Fibroblast of lung (primary cell): ENCODE measurements around the gene SRPK2. TPM values are rescaled to one million over a fixed set of nuclear protein-coding genes. Genes with fewer than 3 reads are reported as not detected.

Experiments used
- DNase-seq, 2 donors: peaks; one replicate each; pipeline versions ENCODE4 v3.0.0 to v3.0.0-alpha.2; 2010; ENCODE audit warnings: low read depth in 2 of 2
- H2AFZ ChIP-seq: 2 replicates; pipeline ENCODE4 v1.5.1; 2012; ENCODE audit warnings: low read length, control low read depth, inconsistent platforms
- H3K27ac ChIP-seq: 2 replicates; pipeline ENCODE4 v1.5.1; 2011; ENCODE audit warnings: low read length, control low read depth; ENCODE audit not compliant: insufficient read depth
- H3K27me3 ChIP-seq: 2 replicates; pipeline ENCODE4 v1.5.1; 2011; ENCODE audit warnings: mild to moderate bottlenecking, low read length; ENCODE audit not compliant: control insufficient read depth, insufficient read depth
- H3K36me3 ChIP-seq: 2 replicates; pipeline ENCODE4 v1.5.1; 2011; ENCODE audit warnings: low read length; ENCODE audit not compliant: control insufficient read depth, insufficient read depth
- H3K4me1 ChIP-seq: 2 replicates; pipeline ENCODE4 v1.5.1; 2011; ENCODE audit warnings: low read length; ENCODE audit not compliant: control insufficient read depth, insufficient read depth; ENCODE audit errors: extremely low read depth
- H3K4me2 ChIP-seq: 2 replicates; pipeline ENCODE4 v1.5.1; 2011; ENCODE audit warnings: low read length, control low read depth; ENCODE audit not compliant: insufficient read depth; ENCODE audit errors: extremely low read depth
- H3K4me3 ChIP-seq, 4 experiments: fragments of 200-600 bp in 1 of 4; sonication (generic) in 1 of 4; replicated peaks in 1 of 4; 2 replicates each; pipeline ENCODE4 v1.5.1; 2011 to 2016; ENCODE audit warnings: low read length in 4 of 4, low read depth in 3 of 4, mild to moderate bottlenecking in 3 of 4, control low read depth in 2 of 4, inconsistent platforms in 1 of 4, mixed read lengths in 1 of 4; ENCODE audit not compliant: insufficient read depth in 1 of 4; ENCODE audit errors: control extremely low read depth in 1 of 4
- H3K79me2 ChIP-seq: 2 replicates; pipeline ENCODE4 v1.5.1; 2012; ENCODE audit warnings: mild to moderate bottlenecking, low read length, inconsistent platforms; ENCODE audit not compliant: control insufficient read depth, insufficient read depth
- H3K9ac ChIP-seq: 2 replicates; pipeline ENCODE4 v1.5.1; 2011; ENCODE audit warnings: mild to moderate bottlenecking, low read length, control low read depth; ENCODE audit not compliant: insufficient read depth
- H3K9me3 ChIP-seq: 2 replicates; pipeline ENCODE4 v1.5.1; 2012; ENCODE audit warnings: low read depth, low read length; ENCODE audit not compliant: control insufficient read depth, insufficient read depth
- H4K20me1 ChIP-seq: 2 replicates; pipeline ENCODE4 v1.5.1; 2011; ENCODE audit warnings: low read length; ENCODE audit not compliant: control insufficient read depth, insufficient read depth; ENCODE audit errors: extremely low read depth
- EZH2 ChIP-seq: IDR thresholded peaks from 2 replicates; pipeline ENCODE4 v1.5.1; 2012; ENCODE audit warnings: low read length, control low read depth, mild to moderate bottlenecking; ENCODE audit errors: missing control alignments
- polyA plus RNA-seq, 2 donors: library from polyadenylated mRNA; depleted of rRNA in 1 of 2; stranded (reverse) in 1 of 2; unstranded in 1 of 2; fragments of >200 nt; gene quantifications; 2 replicates each; pipeline ENCODE4 v1.2.1, GENCODE V29; 2011 to 2012; ENCODE audit warnings: missing spikeins in 1 of 2
- total RNA-seq: library from RNA; depleted of rRNA; stranded (reverse); fragments of >200 nt; gene quantifications from 2 replicates; pipeline ENCODE4 v1.2.1, GENCODE V29; 2014
- TF ChIP-seq, protein P1 (sequence below), 2 donors: IDR thresholded peaks in 1 of 2; conservative IDR thresholded peaks in 1 of 2; 1 replicate in 1 of 2; 2 replicates in 1 of 2; pipeline ENCODE4 v1.5.1; 2011 to 2012; ENCODE audit warnings: low read length in 2 of 2, control low read depth in 1 of 2, inconsistent platforms in 1 of 2, low read depth in 1 of 2, mild to moderate bottlenecking in 1 of 2

SRPK2 gene
- total and polyA plus RNA-seq, 2 donors (not counting 1 experiment from before 2014, with no cell fraction given): 27.8 to 61.8 TPM

- no peaks in the 10 kb centered on the region for H3K27me3 ChIP-seq
- H3K27ac ChIP-seq: no peak overlapping the region
- no peak overlapping the region for H3K9ac ChIP-seq
- no peaks in the 10 kb centered on the region for H3K9me3 ChIP-seq
- no peaks in the 10 kb centered on the region for H3K36me3 ChIP-seq
- no peak overlapping the region for H3K4me3 ChIP-seq
- peaks cover 25% of the 10 kb centered on the region for H3K79me2 ChIP-seq
- no peak overlapping the region for H3K4me2 ChIP-seq
- H4K20me1 ChIP-seq: no peaks in the 10 kb centered on the region
- peak; percentile 34 to 93 for DNase-seq
- no peak overlapping the region for H2AFZ ChIP-seq
- H3K4me1 ChIP-seq: peaks cover 6% of the 10 kb centered on the region
- TF ChIP-seq, protein P1, sequence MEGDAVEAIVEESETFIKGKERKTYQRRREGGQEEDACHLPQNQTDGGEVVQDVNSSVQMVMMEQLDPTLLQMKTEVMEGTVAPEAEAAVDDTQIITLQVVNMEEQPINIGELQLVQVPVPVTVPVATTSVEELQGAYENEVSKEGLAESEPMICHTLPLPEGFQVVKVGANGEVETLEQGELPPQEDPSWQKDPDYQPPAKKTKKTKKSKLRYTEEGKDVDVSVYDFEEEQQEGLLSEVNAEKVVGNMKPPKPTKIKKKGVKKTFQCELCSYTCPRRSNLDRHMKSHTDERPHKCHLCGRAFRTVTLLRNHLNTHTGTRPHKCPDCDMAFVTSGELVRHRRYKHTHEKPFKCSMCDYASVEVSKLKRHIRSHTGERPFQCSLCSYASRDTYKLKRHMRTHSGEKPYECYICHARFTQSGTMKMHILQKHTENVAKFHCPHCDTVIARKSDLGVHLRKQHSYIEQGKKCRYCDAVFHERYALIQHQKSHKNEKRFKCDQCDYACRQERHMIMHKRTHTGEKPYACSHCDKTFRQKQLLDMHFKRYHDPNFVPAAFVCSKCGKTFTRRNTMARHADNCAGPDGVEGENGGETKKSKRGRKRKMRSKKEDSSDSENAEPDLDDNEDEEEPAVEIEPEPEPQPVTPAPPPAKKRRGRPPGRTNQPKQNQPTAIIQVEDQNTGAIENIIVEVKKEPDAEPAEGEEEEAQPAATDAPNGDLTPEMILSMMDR (conservative IDR thresholded peaks at IDR 0.05 in 1 of 2, IDR thresholded peaks at IDR 0.05 in 1 of 2; ENCODE audit: low read depth in 1 of 2, low read length in 2 of 2): no peak
- TF ChIP-seq EZH2: no peak
These were observed 169.0 kb downstream of the SRPK2 start for GRCh38 chr7:105219771-105220160.

GRCh38 chr7:105218939-105219770 lies 169.6 kb downstream of the SRPK2 start:
- Histone ChIP-seq H3K27ac (no peak overlapping the region), H3K27me3 (no peaks in the 10 kb centered on the region), H3K9me3 (no peaks in the 10 kb centered on the region), H3K9ac (no peak overlapping the region), H3K79me2 (peaks cover 25% of the 10 kb centered on the region), H3K36me3 (no peaks in the 10 kb centered on the region), H3K4me1 (peaks cover 6% of the 10 kb centered on the region), H2AFZ (no peak overlapping the region), H3K4me3 (no peak overlapping the region), H3K4me2 (no peak overlapping the region), H4K20me1 (no peaks in the 10 kb centered on the region)
- DNase-seq: peak; percentile 40 to 49
- TF ChIP-seq, protein P1 (conservative IDR thresholded peaks at IDR 0.05 in 1 of 2, IDR thresholded peaks at IDR 0.05 in 1 of 2; ENCODE audit: low read depth in 1 of 2, low read length in 2 of 2): no peak
- TF ChIP-seq EZH2: no peak

- no peaks in the 10 kb centered on the region for H3K36me3 ChIP-seq
- H3K9ac ChIP-seq: no peak overlapping the region
- no peaks in the 10 kb centered on the region for H4K20me1 ChIP-seq
- H3K4me1 ChIP-seq: peaks cover 6% of the 10 kb centered on the region
- H3K9me3 ChIP-seq: no peaks in the 10 kb centered on the region
- H3K27ac ChIP-seq: no peak overlapping the region
- no peak overlapping the region for H3K4me2 ChIP-seq
- H3K4me3 ChIP-seq: no peak overlapping the region
- DNase-seq: peak in 1 of 2 donors; percentile 49
- H3K79me2 ChIP-seq: peaks cover 21% of the 10 kb centered on the region
- no peak overlapping the region for H2AFZ ChIP-seq
- no peaks in the 10 kb centered on the region for H3K27me3 ChIP-seq
- no peak for TF ChIP-seq EZH2
- TF ChIP-seq, protein P1 (conservative IDR thresholded peaks at IDR 0.05 in 1 of 2, IDR thresholded peaks at IDR 0.05 in 1 of 2; ENCODE audit: low read depth in 1 of 2, low read length in 2 of 2): no peak
These were observed 170.5 kb downstream of the SRPK2 start for GRCh38 chr7:105218215-105218614.
